Stimulated activated CD8-positive, alpha-beta memory T cell treated with anti-CD3 and anti-CD28 coated beads, Interleukin-15, amount 100 ng/mL, for 48 hours (primary cell): ENCODE data around the gene NEK6.

Experiments used
- DNase-seq, 2 donors: peaks; one replicate each; pipeline ENCODE4 v3.0.0-alpha.2; 2020; ENCODE audit warnings: low read depth in 2 of 2

NEK6 gene

DNA sequence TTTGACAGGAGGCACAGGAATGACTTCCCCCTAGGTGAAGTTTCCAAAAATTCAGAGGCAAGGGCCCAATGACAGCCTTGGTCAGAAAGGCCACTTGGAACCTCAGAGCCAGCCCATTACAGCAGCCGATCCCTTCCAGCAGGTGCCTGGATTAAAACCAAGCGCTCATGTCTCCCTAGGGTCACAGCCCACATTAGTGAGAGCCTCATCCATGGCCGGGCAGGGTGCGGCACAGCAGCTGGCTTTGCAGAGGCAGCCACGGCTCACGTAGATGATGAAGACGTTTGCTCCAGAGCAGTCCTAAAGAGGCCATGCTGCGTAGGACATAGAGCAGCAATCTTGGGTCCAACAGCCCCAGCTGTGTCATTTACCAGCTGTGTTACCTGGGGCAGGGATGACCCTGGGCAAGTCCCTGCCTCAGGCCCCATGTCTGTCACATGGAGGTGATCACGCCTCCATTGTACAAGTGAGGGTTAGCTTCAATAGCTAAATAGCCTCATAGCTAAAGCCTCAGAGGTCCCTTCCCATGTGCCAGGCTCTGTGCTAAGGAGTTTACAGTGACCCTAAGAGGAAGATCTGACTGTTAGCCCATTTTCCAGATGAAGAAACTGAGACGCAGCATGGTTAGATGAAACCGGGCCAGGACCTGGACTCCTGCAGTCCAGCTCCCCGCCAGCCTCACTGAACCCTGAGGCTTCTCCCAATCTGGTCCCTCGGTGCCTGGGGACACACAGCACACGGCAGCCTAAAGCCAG lies 39.2 kb downstream of the NEK6 start:
- DNase-seq: no peak

DNA sequence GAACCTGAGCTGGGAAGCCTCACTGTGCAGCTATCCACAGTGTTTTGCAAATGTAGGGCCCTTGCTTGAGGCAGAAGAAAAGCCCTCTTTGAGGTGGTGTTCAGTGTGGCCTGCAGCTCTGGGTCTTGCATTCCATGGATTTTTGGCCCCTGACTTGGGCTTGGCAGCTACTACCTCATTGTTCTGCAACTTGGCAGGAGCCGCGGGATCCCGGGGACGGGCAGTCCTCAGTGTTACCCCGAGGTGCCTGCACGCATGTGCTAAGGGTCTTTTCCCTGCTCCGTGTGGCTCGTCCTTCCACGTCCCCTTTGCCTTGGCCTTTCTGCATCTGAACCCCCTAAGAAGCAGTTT lies 39.8 kb downstream of the NEK6 start:
- DNase-seq: no peak

DNA sequence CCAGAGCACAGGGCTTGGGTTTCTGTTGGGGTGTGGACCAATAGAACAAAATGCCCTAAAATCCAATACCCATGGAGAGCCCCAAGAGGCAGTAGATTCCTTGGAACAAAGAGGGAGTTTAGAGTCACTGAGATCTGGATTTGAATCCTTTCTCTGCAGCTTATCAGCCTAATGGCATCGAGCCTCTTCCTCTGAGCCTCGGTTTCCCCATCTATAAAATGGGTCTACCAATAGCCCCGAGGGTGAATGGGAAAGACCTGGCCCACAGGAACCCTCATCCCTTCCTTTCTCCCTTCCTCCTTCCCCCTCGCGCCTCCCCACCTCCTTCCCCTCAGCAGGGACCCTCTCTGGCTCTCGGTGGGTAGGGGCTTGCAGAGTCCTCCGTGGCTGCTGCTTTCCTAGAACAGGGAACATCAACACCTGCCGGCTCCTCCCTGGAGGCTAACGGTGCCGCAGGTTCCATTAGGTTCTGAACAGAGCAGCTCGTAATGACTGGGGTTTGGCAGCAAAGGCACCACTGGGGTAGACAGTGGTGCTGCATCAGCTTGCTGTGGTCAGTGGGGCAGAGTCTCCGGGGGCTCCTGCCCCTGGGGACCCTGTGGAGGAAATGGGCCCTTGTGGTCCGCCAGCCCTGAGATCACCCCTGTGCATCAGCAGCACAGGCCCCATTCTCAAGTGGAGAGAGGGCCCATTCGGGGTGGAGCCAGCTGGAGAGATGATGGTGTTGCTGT lies 40.3 kb downstream of the NEK6 start:
- DNase-seq: no peak

DNA sequence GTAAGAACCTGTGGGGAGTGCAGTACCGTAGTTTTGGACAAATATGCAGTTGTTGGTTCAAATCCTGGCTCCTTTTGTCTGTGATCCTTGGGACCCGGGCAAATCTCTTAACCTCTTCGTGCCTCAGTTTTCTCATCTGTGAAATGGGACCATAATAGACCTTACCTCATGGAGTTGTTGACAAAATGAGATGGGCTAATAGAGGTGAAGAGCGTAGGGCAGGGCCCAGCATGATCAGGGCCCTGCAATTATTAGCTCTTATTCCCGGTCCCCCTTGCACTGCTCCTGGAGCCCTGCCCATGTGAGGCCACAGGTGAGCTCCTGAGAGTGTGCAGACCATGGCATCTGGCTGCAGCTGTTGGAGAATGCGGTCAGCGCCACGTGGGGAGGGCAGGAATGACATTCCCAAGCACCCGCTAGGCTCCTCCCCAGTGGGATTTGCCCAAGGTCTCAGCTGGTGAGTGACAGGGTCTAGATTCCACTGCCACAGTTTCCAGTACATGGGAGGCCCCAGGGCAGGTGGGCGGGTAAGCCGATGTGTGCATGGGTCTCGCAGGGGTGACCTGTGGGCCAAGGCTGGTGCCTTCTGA lies 41.0 kb downstream of the NEK6 start:
- DNase-seq: no peak

DNA sequence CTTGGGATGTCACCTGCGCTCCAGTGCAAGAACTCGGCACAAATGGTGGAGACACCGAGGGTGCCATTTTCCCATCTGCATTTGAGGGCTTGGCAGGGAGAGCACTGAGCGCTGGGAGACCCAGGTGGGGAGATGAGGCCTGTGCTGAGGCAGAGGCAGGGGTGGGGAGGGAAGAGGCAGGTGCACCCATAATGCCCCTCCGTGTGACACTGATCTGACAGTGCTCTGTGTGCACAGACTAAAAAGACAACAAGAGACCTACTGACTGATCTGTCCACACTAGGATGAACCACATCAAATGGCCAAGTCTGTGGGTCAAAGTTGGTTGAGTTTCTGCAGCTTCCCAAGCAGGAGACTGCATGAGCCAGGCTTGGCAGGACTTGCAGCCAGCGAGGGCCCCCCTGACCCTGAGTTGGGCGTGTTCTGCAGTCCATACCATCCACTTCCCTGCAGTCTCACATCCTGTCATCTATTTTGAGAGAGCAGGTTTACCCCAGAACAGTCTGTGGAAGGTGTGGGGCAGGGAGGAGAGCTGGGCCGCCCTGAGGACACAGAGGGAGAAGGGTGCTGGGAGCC lies 41.9 kb downstream of the NEK6 start:
- no peak for DNase-seq

DNA sequence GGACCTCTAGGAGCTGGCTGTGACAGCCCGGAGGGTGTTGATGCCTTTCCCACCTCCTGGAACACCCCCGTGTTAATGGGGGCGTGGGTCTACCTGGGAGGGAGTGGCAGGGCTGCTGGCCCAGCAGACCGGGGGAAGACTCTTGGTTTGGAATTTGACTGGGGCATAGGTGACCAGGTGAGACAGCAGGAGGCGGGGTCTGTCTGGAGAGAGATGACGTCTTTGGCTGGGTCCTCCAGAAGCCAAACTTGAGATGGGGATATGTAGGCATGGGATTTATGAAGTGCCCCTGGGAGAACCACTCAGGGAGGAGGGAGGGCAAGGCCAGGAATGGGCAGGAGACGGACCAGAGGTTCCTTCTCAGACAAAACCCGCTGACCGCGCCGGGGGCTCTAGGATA lies 42.6 kb downstream of the NEK6 start:
- no peak for DNase-seq

DNA sequence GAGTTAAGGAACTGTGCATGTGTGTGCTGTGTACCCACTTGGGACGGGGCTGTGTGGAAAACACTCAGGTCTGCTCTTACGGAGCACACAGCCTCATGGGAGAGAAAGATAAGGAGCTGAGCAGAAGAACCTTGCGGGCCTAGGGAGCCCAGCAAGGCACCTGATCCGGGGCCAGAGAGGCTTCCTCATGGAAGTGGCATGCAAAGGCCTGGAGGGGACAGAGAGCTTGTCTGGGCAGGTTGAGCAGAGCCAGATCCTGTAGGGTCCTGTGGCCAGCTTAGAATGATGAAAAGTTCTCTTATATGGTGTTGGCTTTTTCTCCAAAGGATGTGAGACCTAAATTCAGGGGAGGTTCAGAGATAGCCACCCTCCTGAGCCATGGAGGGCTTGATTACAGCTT lies 45.2 kb downstream of the NEK6 start:
- no peak for DNase-seq

DNA sequence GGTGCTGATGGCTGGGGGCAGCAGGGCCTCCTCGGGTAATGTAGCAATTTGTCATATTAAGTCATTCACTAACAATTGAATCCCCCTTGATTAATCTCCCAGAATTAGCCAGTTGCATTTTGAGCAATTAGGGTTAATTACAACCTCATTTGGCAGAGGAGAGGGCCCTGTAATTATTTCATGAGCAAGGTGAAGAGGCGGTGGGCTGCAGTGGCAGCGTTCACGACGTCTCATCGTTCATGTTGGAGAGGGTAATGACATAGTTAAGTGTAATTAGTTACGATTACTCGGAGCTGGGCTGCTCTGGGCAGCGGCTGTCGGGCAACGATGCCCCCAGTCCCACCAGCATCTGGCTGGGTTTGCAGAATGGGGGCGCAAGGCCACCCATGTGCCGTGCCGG lies 46.0 kb downstream of the NEK6 start:
- no peak for DNase-seq

DNA sequence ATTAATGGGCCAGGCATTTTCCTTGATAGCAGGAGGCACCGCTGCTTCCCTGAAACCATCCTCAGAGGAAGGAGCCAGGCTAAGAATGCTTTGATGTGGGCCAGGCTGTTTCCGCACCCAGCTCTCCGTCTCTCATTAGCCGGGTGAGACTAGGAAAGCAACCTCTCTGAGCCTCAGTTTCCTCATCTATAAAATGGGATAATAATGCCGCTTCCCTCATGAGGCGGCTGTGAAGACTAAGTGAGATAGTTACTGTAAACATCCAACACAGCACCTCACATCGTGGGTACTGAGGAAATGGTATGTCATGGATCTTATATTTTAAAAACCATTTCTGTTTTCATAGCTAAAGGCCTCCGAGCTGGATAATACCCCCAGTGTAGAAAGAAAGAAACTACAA lies 46.5 kb downstream of the NEK6 start:
- DNase-seq: no peak

DNA sequence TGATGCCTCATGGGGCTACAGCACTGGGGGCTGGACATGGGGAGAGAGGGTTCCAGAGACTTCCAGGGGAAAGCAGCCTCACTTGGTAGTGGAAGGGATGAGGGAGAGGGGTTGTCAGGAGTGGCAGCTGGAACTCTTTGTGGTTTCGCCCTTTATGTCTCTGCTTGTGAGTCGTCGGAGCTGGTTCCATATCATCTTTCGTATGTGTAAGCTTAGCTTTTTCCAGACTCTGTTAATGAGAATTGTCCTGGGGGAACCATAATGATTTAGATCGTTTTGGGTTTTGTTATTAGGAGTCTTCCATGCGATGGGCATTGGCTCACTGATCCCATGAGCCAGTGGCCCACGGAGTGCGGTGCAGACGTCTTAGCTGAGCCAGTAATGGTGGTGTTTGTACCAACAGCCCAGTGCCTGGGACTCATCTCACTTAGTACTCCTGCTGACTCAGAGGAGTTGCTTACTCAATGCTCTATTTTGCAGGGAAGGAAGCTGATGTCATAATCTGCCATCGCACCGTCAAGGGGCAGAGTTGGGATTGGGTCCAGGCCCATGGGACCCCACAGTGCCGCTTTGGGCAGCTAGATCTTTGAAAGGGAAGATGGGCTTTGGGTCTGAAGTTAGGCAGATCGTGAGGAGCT lies 48.5 kb downstream of the NEK6 start:
- DNase-seq: no peak

DNA sequence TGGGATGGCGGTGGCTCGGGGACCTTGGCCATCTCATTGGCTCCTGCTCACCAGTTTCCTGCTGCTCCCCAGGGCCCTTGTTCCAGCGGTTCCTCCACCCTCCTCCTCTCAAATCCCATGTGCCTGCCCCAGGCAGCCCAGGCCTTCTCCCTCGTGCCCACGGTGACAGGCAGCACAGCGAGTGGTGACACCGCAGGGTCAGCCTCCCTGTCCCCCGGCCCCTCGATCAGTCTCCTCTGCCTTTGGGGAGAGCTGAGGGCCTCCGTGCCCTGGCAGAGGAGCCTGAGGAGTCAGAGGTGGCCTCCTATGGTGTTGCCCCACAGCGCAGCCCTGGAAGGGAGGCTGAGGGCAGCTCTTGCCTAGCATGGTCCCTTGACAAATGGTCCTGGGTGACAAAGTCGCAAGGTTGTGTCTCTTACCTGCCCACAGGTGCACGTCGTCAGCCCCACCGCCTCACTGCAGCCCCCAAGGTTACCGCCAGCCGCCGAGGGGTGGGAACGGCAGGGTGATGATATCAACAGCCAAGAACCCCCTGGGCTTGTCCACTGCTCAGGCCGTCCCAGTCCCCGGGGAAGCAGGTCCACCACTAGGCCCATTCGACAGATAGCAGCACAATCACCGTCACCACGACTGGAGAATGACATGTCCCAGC lies 49.8 kb downstream of the NEK6 start:
- DNase-seq: no peak

DNA sequence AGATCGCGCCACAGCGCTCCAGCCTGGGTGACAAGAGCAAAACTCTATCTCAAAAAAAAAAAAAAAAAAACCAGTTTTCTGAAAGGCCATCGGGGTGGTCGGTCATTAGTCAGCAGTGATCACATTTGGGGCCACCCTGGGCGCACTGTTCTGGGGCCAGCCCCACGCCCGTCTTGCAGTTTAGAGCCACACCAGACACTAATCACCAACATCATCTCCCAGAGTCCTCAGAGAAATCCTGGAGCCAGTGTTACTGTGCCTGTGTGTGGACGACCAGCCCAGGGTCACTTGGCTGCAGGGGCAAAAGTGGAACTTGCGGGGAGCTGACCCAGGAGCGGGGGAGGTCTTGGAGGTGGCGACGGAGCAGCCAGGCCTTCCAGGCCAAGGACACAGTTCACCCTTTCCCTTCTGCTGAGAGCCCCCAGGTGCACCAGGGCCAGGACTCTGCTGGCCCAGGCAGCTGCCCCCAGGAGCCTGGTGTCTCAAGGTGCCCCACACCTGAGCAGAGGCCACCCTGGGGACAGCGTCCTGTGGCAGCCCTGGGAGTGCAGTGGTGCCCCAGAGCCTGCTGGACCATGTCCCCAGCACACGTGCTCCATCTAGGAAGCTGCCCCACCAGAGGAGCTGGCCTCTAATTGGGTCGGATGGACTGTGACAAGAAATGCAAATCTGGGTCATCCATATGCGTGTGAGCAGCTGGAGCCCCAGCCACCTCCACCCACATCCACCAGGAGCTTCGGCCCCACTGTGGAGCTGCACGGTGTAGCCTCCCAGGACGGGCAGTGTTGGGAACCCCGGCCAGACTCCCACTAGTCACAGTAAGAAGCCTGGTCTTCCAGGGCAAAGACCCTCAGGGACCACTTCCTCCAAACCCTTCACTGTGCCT lies 51.1 kb downstream of the NEK6 start:
- no peak for DNase-seq

DNA sequence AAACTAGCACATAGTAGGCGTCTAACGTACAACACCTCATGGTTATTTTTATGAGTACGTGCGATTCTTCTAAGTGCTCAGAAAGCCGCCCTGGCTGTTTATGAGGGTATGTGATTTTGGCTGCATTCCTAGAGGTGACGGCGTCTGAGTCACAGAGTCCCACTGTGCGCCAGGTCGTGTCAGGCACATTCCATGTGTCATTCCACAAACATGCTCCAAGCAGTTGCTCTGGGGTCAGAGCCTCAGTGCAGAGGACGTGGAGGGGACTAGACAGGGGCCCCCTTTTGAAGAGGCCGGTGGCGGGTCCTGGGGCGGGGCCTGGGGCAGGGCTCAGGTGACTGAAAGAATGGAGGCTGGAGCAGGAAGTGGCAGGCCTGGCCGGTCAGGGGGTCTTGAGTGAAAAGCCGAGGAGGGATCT lies 51.9 kb downstream of the NEK6 start:
- DNase-seq: no peak

DNA sequence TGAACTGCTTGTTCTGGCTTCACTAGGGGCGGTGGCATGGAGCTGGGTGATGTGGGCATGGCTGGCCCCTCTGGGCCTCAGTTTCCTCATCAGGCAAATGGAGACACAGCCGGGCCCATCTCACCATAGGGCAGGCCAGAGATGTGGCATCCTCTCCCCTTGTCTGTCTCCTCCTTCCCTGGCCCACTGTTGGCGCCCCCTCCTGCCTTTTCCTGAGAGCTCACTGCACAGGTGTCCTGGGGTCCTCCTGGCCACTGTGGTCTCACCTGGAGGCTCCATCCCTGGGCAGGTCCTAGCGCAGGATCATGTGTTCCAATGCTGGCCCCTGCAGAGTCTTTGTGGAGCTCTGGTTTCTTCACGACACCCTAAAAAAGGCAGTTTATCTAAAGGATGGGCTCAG lies 53.5 kb downstream of the NEK6 start:
- no peak for DNase-seq

DNA sequence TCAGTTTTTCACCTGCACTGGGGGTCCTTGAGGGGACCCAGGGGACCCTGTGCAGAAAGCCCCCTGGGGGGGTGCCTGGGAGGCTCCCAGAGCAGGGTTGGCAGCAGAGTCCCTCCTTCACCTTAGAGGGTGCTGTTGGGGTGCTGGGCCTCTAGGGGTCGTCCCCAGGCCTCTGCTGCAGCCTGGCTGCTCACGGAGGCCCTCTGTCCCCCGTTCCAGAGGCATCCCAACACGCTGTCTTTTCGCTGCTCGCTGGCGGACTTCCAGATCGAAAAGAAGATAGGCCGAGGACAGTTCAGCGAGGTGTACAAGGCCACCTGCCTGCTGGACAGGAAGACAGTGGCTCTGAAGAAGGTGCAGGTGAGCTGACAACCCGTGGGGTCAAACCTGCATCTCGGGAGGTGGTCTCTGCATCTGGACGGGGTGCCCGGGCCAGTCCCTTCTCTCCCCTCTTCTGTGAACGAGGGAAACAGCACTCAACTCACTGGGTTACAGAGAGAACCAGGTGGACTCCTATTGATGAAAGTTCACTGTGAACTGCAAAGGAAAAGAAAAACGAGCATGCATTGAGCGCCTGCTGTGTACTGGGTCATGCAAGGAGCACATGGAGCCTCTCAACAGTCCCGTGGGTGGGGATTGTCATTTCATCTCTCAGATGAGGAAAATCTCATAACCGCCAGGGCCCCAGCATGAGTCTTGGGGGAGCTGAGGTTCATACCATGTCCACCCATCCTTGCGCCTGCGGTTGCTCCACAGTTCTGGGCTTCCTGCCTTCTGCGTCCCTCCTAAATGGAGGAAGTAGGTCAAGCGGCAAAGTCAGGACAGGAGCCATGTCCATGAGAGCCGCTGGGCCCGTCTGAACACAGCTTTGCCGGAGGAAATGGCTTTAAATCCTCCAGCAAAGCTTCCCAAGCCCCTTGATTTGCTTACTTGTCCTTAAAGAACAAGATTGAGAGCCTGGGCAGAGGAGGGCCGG lies 54.8 kb downstream of the NEK6 start:
- no peak for DNase-seq

DNA sequence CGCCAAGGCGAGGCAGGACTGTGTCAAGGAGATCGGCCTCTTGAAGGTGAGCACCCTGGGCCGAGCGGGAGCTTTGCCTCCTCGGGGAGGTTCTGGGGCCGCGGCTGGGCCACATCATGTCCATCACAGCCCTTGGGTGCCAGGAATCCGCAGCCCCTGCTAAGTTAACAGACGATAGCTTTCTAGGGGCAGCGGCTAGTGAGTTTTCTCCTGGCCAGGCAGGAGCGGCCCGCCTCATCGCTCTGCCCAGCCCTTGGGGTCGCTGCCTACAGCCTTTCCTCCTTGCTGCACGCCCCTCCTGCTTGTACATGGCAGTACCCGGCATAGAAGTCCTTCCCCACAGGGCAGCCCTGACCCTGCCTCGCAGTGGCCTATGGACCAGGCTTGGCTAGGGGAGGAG lies 56.2 kb downstream of the NEK6 start:
- DNase-seq: no peak

DNA sequence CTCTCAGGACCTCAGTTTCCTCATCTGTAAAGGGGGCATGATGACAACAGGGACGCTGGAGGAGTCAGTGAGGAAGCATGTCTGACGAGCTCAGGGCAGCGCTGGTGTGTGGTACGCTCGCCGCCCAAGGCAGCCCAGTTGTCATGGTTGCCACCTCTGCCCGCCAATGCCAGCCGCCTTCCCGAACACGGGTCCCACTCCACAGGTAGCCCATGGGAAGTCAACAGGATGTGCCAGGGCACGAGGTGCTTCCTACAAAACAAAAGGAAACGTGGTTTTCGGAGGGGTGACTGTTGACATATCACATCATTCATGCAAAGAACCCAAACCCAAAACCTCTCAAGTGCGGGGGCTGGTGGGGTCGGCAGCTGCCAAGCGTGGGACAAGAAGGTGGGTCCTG lies 58.1 kb downstream of the NEK6 start:
- no peak for DNase-seq

DNA sequence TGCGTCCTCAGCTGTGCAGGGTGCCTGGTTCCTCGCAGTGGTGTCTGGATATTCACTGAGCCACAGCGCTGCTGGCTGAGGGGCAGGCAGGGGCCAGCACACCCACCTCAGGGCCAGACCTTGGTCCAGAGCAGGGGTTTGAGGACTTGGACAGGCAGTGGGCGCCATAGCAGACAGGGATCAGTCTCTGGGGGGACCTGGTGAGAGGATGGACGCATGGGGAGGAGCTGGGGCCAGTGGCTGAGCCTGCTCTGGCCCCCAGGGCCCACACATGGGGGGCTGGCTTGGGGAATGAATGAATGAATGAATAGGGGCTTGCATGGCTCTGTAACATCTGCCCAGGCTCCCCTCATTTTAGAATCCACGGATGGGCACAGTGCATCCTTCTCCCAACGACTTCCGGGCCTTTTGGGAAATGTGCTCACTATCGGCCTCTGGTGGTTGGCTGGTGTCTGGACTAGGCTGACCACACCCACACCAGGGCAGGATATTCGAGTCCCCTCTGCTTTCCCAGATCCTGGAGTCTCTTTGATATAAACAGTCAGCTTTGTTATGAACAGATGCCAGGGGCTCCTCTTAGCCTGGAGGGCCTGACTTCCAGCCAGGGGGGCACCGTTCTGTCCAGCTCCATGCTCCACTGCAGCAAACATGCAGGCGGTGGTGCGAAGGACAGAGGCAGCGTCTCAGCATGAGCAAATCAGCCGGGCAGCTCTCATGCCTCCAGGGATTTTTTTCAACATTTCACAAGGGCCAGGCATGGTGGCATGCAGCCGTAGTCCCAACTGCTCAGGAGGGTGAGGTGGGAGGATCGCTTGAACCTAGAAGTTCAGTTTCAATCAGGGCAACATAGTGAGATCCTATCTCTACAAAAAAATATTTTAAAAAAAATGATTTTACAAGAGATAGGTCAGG lies 62.6 kb downstream of the NEK6 start:
- peak in 1 of 2 donors; percentile 8 for DNase-seq

DNA sequence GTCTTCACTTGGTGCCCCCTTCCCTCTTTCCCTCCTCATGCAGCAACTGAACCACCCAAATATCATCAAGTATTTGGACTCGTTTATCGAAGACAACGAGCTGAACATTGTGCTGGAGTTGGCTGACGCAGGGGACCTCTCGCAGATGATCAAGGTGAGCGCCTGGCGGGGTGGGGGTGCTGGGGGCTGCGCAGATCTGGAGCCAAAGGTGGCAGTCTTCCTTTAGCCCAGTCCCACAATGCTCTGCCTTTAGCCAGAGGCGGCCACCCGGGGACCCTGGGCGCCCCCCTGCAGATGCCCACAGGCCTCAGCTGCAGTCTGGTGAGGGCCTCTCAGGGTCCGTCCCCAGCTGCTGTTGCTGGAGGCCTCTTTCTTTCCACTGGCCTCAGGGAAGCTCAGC lies 63.7 kb downstream of the NEK6 start:
- no peak for DNase-seq
